ENCODE results near the gene CXXC4. TPM values are rescaled to one million over a fixed set of nuclear protein-coding genes. Genes with fewer than 3 reads are reported as not detected.

Gene CXXC4
- total RNA-seq, 4 donors from 2014 or later = 5.2 to 10.6 (median 7.8) TPM

GRCh38 chr4:104420766-104421165, 73.9 kb downstream of the CXXC4 start:
- 66% methylated on average over 5 of the region's 5 CpGs for WGBS, 2 donors
- H3K4me1 ChIP-seq = no peaks in the 10 kb centered on the region
- no peaks in the 10 kb centered on the region for H3K27me3 ChIP-seq
- DNase-seq = no peak
- no peaks in the 10 kb centered on the region for H3K9me3 ChIP-seq
- no peak overlapping the region for H3K4me3 ChIP-seq (replicated peaks in 1 of 3)
- TF ChIP-seq CTCF (IDR thresholded peaks at IDR 0.05) = no peak
- no peak overlapping the region for H3K27ac ChIP-seq
- H3K36me3 ChIP-seq = no peaks in the 10 kb centered on the region
- intact Hi-C loops (cut with DNase I) = no loop called here

Data from thyroid gland (tissue), 4 donors.